Epithelial cell of esophagus (primary cell): Measurements from ENCODE around the gene STK10.

Experiments used
- DNase-seq: peaks from one replicate; pipeline ENCODE4 v3.0.0; 2010; ENCODE audit warnings: low read depth
- H3K4me3 ChIP-seq: 2 replicates; pipeline ENCODE4 v1.5.1; 2011; ENCODE audit warnings: mild to moderate bottlenecking, low read length, control low read depth
- TF ChIP-seq, protein P1 (sequence below): IDR thresholded peaks from 2 replicates; pipeline ENCODE4 v1.5.1; 2011; ENCODE audit warnings: low read depth, mild to moderate bottlenecking, low read length, control low read depth, inconsistent platforms; ENCODE audit not compliant: insufficient read depth; ENCODE audit errors: missing control alignments

STK10 gene

DNA sequence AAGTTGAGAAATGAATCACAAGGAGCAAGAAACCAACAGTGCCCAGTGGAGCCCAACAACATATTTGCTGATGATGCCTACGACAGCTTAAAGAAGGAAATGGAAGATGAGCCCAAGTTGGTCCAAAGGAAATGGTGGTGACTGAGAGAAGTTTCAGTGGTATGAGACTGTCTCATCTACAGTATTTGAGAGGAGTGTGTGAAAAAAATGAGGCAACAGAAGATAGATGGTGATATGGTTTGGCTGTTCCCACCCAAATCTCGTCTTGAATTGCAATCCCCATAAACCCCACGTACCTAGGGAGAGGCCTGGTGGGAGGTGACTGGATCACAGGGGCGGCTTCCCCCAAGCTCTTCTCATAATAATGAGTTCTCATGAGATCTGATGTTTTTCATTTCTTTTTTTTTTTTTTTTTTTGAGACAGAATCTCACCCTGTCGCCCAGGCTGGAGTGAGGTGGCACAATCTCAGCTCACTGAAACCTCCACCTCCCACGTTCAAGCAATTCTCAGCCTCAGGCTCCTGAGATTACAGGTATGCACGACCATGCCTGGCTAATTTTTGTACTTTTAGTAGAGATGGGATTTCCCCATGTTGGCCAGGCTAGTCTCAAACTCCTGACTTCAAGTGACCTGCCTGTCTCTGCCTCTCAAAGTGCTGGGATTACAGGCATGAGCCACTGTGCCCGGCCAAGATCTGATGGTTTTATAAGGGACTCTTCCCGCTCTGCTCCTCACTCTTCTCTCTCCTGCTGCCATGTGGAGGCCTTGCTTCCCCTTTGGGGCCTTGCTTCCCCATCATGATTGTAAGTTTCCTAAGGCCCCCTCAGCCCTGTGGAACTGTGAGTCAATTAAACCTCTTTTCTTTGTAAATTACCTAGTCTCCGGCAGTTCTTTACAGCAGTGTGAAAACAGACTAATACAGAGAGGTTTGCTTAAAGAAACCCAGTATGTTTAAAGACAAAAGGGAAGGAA is 36.2 kb upstream of the STK10 start:
- TF ChIP-seq, protein P1, sequence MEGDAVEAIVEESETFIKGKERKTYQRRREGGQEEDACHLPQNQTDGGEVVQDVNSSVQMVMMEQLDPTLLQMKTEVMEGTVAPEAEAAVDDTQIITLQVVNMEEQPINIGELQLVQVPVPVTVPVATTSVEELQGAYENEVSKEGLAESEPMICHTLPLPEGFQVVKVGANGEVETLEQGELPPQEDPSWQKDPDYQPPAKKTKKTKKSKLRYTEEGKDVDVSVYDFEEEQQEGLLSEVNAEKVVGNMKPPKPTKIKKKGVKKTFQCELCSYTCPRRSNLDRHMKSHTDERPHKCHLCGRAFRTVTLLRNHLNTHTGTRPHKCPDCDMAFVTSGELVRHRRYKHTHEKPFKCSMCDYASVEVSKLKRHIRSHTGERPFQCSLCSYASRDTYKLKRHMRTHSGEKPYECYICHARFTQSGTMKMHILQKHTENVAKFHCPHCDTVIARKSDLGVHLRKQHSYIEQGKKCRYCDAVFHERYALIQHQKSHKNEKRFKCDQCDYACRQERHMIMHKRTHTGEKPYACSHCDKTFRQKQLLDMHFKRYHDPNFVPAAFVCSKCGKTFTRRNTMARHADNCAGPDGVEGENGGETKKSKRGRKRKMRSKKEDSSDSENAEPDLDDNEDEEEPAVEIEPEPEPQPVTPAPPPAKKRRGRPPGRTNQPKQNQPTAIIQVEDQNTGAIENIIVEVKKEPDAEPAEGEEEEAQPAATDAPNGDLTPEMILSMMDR = no peak
- no peak overlapping the region for H3K4me3 ChIP-seq
- no peak for DNase-seq

DNA sequence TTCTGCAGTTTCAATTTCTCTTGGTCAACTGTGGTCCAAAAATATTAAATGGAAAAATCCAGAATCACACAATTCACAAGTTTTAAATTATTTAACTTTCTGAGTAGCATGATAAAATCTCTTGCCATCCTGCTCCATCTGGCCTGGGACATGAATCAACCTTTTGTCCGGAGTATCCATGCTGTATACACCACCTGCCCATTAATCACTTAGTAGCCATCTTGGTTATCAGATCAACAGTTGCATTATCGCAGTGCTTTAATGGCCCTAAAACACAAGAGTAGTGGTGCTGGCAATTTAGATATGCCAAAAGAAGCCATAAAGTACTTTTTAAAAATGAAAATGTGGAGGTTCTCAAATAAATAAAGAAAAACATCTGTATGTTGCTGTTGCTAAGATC is 31.3 kb upstream of the STK10 start:
- H3K4me3 ChIP-seq = no peak overlapping the region
- TF ChIP-seq, protein P1 = no peak
- no peak for DNase-seq

DNA sequence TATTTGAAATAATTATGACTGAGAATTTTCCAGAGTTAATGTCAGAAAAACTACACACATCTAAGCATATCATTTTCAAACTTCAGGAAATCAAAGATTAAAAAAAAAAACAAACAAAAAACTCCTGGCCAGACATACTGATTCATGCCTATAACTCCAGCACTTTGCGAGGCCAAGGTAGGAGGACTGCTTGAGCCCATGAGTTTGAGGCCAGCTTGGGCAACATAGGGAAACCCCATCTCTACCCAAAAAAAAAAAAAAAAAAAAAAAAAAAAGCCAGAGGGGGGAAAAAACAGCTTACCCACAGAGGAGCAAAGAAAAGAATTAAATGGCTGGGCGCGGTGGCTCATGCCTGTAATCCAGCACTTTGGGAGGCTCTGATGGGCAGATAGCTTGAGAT is 28.3 kb upstream of the STK10 start:
- TF ChIP-seq, protein P1 = no peak
- no peak for DNase-seq
- H3K4me3 ChIP-seq = no peak overlapping the region

DNA sequence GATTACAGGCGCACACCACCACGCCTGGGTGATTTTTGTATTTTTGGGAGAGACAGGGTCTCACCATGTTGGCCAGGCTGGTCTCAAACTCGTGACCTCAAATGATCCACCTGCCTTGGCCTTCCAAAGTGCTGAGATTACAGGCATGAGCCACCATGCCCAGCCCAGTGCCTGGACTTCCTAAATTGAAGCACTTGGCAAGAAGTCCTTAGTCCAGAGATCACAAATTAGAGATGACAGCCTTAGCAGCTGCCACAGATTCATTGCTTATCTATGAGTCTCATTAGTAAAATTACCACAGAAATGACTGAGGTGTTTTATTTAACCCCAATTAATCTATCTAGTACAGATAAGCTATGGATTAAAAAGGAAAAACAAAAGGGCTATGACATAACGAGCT is 25.1 kb upstream of the STK10 start:
- TF ChIP-seq, protein P1 = no peak
- no peak for DNase-seq
- no peak overlapping the region for H3K4me3 ChIP-seq

DNA sequence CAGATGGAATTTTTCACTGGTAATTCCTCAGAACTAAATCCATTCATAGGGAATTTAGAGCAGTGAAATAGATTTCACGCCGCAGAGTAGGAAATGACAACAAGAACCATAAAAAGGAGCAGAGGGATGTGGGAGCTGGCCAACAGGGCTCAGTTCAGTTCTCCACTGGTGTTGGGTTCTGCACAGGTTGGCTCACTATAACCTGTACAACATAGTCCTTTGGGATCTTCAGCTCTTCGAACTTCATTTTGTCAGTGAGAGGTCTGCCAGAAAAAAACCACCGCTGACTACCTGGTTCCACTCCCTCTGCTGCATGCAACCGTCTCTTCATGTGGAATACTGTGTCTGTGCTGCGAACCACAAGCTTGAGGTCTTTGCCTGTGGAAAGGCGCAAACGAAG is 23.7 kb upstream of the STK10 start:
- no peak for DNase-seq
- TF ChIP-seq, protein P1 = no peak

DNA sequence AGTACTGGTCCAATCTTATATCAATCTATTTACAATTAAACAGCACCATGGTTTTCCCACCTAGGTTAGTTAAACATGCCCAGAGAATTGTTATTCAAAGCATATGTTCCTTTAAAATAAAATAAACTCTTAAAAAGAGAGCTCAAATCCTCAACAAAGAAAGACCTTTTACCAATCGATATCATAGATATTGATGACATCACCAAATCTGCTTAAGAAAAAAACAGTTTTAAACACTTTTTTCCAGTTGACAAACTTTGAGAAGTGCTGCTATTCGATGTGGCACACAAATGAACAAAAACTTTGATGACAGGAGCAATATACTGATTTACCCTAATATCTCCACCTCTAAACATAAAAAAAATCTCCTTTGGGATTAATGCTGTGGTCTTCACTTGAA is 21.7 kb upstream of the STK10 start:
- no peak for DNase-seq
- no peak overlapping the region for H3K4me3 ChIP-seq
- TF ChIP-seq, protein P1 = no peak

More for the DNA sequence above, 23.7 kb upstream of the STK10 start:
- no peak overlapping the region for H3K4me3 ChIP-seq
